Transverse colon (tissue), 3 donors: ENCODE measurements around the gene PTPRG.

ENCODE experiments used
- CTCF ChIP-seq, 5 experiments: fragments of 200-600 bp in 3 of 5; fragments of 450-650 bp in 2 of 5; sonication (generic) in 3 of 5; IDR thresholded peaks; 1 replicate in 2 of 5; 2 replicates in 3 of 5; pipeline ENCODE4 v1.5.1; 2016 to 2017; ENCODE audit warnings: antibody characterized with exemption in 5 of 5, inconsistent platforms in 3 of 5, mild to moderate bottlenecking in 2 of 5, moderate library complexity in 1 of 5
- EP300 ChIP-seq: sonication (generic); formaldehyde crosslinking; IDR thresholded peaks from one replicate; pipeline ENCODE4 v1.6.1; 2017; ENCODE audit warnings: antibody characterized with exemption, low read depth
- POLR2A ChIP-seq: fragments of 450-650 bp; IDR thresholded peaks from one replicate; pipeline ENCODE4 v1.6.1; 2016; ENCODE audit warnings: antibody characterized with exemption, mild to moderate bottlenecking, moderate library complexity

GRCh38 chr3:61948699-61949305, 387.4 kb downstream of the PTPRG start:
- TF ChIP-seq CTCF (IDR thresholded peaks at IDR 0.05) (no peak), POLR2A (no peak), EP300 (no peak)
